Endothelial cell of umbilical vein (primary cell): ENCODE results near the gene ZNF74. TPM values are rescaled to one million over a fixed set of nuclear protein-coding genes. Genes with fewer than 3 reads are reported as not detected.

Source experiments
- BruUV-seq: library from RNA; stranded (reverse); fragments of 400-500 nt; replicated peaks from 2 replicates; lab custom pipeline; 2021; lab: Mats Ljungman, UMichigan
- CTCF ChIA-PET: fragments of 300-600, 350-600 bp; sonication (Branson Sonifier 250); formaldehyde crosslinking; loops from one replicate; lab custom pipeline; 2021; ENCODE audit warnings: antibody characterized with exemption, inconsistent platforms; lab: Charles Lee
- POLR2A ChIA-PET: fragments of 300-600, 350-600 bp; sonication (Branson Sonifier 250); formaldehyde crosslinking; loops from one replicate; lab custom pipeline; 2021; ENCODE audit warnings: antibody characterized with exemption, inconsistent platforms; lab: Charles Lee
- DNase-seq: peaks from one replicate; pipeline ENCODE4 v3.0.0-alpha.2; 2011; ENCODE audit warnings: low read depth, low spot score
- FAIRE-seq: peaks from 2 replicates; lab custom pipeline; 2011; peaks lifted over from hg19 to GRCh38; lab: Jason Lieb, UNC
- H2AFZ ChIP-seq: 2 replicates; pipeline ENCODE4 v1.6.0; 2012; ENCODE audit warnings: low read depth, low read length, control low read depth, inconsistent platforms
- H3K27ac ChIP-seq: 2 replicates; pipeline ENCODE4 v1.5.1; 2011; ENCODE audit warnings: low read depth, mild to moderate bottlenecking, control low read depth, low read length, moderate library complexity; ENCODE audit not compliant: insufficient read depth
- H3K27me3 ChIP-seq, 2 experiments: 2 replicates each; pipeline versions ENCODE4 v1.6.0 to v1.6.1; 2011; ENCODE audit warnings: low read length in 2 of 2, mixed read lengths in 1 of 2; ENCODE audit not compliant: control insufficient read depth in 2 of 2, insufficient read depth in 2 of 2
- H3K36me3 ChIP-seq, 2 experiments: 2 replicates in 1 of 2; 3 replicates in 1 of 2; pipeline ENCODE4 v1.5.1; 2011; ENCODE audit warnings: low read length in 2 of 2, mild to moderate bottlenecking in 1 of 2, moderate library complexity in 1 of 2; ENCODE audit not compliant: control insufficient read depth in 2 of 2, insufficient read depth in 2 of 2; ENCODE audit errors: extremely low read depth in 1 of 2
- H3K4me1 ChIP-seq: 3 replicates; pipeline ENCODE4 v1.5.1; 2011; ENCODE audit warnings: mild to moderate bottlenecking, low read length; ENCODE audit not compliant: control insufficient read depth, insufficient read depth; ENCODE audit errors: extremely low read depth
- H3K4me2 ChIP-seq: 2 replicates; pipeline ENCODE4 v1.6.1; 2011; ENCODE audit warnings: low read length, control low read depth, mixed read lengths; ENCODE audit not compliant: insufficient read depth
- H3K4me3 ChIP-seq, 3 experiments: fragments of 200-600 bp in 1 of 3; sonication (generic), shearing (Covaris generic) in 1 of 3; replicated peaks in 1 of 3; 2 replicates each; pipeline ENCODE4 v1.5.1; 2011 to 2016; ENCODE audit warnings: control low read depth in 3 of 3, low read length in 3 of 3, mild to moderate bottlenecking in 2 of 3, inconsistent platforms in 1 of 3, low read depth in 1 of 3, moderate library complexity in 1 of 3; ENCODE audit not compliant: insufficient read depth in 1 of 3
- H3K79me2 ChIP-seq: 2 replicates; pipeline ENCODE4 v1.6.0; 2012; ENCODE audit warnings: low read length, inconsistent platforms; ENCODE audit not compliant: control insufficient read depth, insufficient read depth
- H3K9ac ChIP-seq: replicated peaks from 2 replicates; pipeline ENCODE3; 2011; ENCODE audit warnings: low read length, control low read depth; ENCODE audit not compliant: insufficient read depth; ENCODE audit errors: extremely low read depth
- H3K9me1 ChIP-seq: replicated peaks from 3 replicates; pipeline ENCODE4 v1.6.0; 2011; ENCODE audit warnings: mild to moderate bottlenecking, low read length; ENCODE audit not compliant: control insufficient read depth, insufficient read depth; ENCODE audit errors: extremely low read depth
- H3K9me3 ChIP-seq: replicated peaks from 2 replicates; pipeline ENCODE4 v1.5.1; 2012; ENCODE audit warnings: low read length, inconsistent platforms; ENCODE audit not compliant: control insufficient read depth, insufficient read depth
- H4K20me1 ChIP-seq: replicated peaks from 2 replicates; pipeline ENCODE3; 2011; ENCODE audit warnings: mild to moderate bottlenecking, low read length; ENCODE audit not compliant: control insufficient read depth, insufficient read depth; ENCODE audit errors: extremely low read depth
- JUN ChIP-seq: IDR thresholded peaks from 2 replicates; pipeline ENCODE4 v1.6.1; 2011; ENCODE audit warnings: borderline replicate concordance, low read depth; ENCODE audit not compliant: insufficient read length, insufficient read depth
- POLR2A ChIP-seq: IDR thresholded peaks from 2 replicates; pipeline ENCODE4 v1.6.1; 2012; ENCODE audit warnings: low read depth, mild to moderate bottlenecking, control low read depth, low read length
- POLR2AphosphoS5 ChIP-seq: IDR thresholded peaks from 2 replicates; pipeline ENCODE4 v1.6.1; 2012; ENCODE audit warnings: low read depth, mild to moderate bottlenecking, control low read depth, low read length, moderate library complexity; ENCODE audit not compliant: insufficient read depth
- dilution Hi-C: fragments of 300-500 bp; cut with MboI; formaldehyde crosslinking; loops from one replicate; pipeline ENCODE4 v1.15.0; 2019; ENCODE audit warnings: low sequenced_read_pairs; ENCODE audit not compliant: extremely low pct_ligation_motif_present
- intact Hi-C: fragments of 100-400 bp; cut with micrococcal nuclease; formaldehyde crosslinking; loops from one replicate; pipeline ENCODE4 v1.10.0; 2022
- polyA plus RNA-seq, 4 experiments: library from polyadenylated mRNA; depleted of rRNA in 3 of 4; stranded (reverse) in 3 of 4; unstranded in 1 of 4; fragments of >200 nt; gene quantifications; 2 replicates each; pipeline versions ENCODE4 v1.2.1 to v1.2.3, GENCODE V29; 2011 to 2012; ENCODE audit warnings: missing spikeins in 1 of 4
- total RNA-seq: library from RNA; stranded (reverse); gene quantifications from 2 replicates; pipeline ENCODE4 v1.2.3, GENCODE V29; 2021
- TF ChIP-seq, protein P1 (sequence below), 2 donors: IDR thresholded peaks; 1 replicate in 1 of 2; 2 replicates in 1 of 2; pipeline ENCODE4 v1.5.1; 2011; ENCODE audit warnings: low read length in 2 of 2, mild to moderate bottlenecking in 2 of 2, moderate library complexity in 2 of 2, control low read depth in 1 of 2, inconsistent platforms in 1 of 2, low read depth in 1 of 2; ENCODE audit not compliant: insufficient read depth in 1 of 2; ENCODE audit errors: extremely low read depth in 1 of 2

ZNF74 gene
- total and polyA plus RNA-seq, 2 donors (not counting 3 experiments of a cell fraction or from before 2014, with no cell fraction given), result 8.6 to 13.4 TPM

GRCh38 chr22:20438427-20438677 lies 44.4 kb downstream of the ZNF74 start:
- CTCF ChIA-PET, result interaction anchor here (1.6 to 2.9 kb wide), 3 partner anchors 10 to 20 kb away, joined by 6 to 18 read pairs (median 9); no protein-coding TSS in a partner anchor
- peaks cover 11% of the 10 kb centered on the region for H3K4me1 ChIP-seq
- BruUV-seq, result no TSS peak
- peak overlapping the region in 2 of 3 experiments; percentile 3 to 75 for H3K4me3 ChIP-seq
- H3K79me2 ChIP-seq, result peaks cover 14% of the 10 kb centered on the region
- peak overlapping the region; percentile 78 for H2AFZ ChIP-seq
- H4K20me1 ChIP-seq, result no peaks in the 10 kb centered on the region
- no peak overlapping the region for H3K4me2 ChIP-seq
- no peaks in the 10 kb centered on the region for H3K27me3 ChIP-seq
- H3K9me3 ChIP-seq, result no peaks in the 10 kb centered on the region
- intact Hi-C loops, result loop anchor here (5.0 kb wide), 1 partner anchor 59 kb away; the partner anchor contains the start of gene KLHL22
- H3K36me3 ChIP-seq, result peaks cover 0 to 2% of the 10 kb centered on the region in 2 experiments
- no peak for TF ChIP-seq POLR2A
- TF ChIP-seq JUN, result no peak
- TF ChIP-seq POLR2AphosphoS5, result no peak
- no peaks in the 10 kb centered on the region for H3K9me1 ChIP-seq
- dilution Hi-C loops, result no loop called here
- no peak overlapping the region for H3K9ac ChIP-seq
- no peak overlapping the region for H3K27ac ChIP-seq
- no peak for DNase-seq
- FAIRE-seq, result no peak
- POLR2A ChIA-PET, result no interaction called here

DNA sequence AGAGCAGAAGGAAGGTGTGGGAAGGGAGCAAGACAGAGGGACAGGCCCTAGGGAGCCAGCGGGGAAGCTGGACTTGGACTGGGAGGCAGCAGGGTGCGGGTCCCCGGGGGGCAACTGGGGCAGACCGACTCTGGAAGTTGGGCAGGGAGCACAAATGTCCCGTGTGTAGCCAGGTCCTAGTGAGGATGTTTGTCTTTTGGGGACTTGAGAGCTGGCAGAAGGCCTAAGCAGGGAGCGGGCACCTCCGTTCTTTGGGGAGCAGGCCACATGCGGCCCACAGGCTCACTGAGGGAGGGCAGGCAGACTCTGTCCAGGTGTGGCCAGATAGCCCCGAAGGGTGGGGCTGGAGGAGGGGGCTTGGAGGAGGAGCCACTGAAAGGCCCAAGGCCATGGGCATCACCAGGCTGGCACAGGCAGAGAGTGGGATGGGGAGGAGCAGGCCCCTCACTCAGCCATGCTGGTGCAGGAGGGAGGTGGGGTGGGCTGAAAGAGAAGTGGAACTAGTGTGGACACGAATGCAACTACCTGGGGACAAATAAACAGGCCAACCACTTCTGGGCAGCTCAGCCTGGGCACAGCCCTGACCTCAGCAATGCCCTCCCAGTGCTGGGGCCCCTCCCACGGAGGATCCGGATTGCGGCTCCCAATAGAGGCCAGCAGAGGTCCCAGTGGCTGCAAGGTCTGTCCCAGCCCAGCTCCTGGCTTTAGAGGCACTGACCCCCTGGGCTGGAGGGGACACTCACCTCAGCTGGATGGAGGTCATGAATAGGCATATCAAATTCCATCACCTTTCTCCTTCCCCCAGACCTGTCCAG lies 44.9 kb downstream of the ZNF74 start:
- TF ChIP-seq POLR2A (no peak), JUN (no peak)
- TF ChIP-seq, protein P1, sequence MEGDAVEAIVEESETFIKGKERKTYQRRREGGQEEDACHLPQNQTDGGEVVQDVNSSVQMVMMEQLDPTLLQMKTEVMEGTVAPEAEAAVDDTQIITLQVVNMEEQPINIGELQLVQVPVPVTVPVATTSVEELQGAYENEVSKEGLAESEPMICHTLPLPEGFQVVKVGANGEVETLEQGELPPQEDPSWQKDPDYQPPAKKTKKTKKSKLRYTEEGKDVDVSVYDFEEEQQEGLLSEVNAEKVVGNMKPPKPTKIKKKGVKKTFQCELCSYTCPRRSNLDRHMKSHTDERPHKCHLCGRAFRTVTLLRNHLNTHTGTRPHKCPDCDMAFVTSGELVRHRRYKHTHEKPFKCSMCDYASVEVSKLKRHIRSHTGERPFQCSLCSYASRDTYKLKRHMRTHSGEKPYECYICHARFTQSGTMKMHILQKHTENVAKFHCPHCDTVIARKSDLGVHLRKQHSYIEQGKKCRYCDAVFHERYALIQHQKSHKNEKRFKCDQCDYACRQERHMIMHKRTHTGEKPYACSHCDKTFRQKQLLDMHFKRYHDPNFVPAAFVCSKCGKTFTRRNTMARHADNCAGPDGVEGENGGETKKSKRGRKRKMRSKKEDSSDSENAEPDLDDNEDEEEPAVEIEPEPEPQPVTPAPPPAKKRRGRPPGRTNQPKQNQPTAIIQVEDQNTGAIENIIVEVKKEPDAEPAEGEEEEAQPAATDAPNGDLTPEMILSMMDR (IDR thresholded peaks at IDR 0.05; ENCODE audit: extremely low read depth in 1 of 2, insufficient read depth in 1 of 2, low read depth in 1 of 2, low read length in 2 of 2), result peak in 1 of 2 donors; percentile 31
- Histone ChIP-seq H3K4me3 (no peak overlapping the region), H2AFZ (no peak overlapping the region), H3K4me2 (no peak overlapping the region), H3K9me1 (no peaks in the 10 kb centered on the region), H3K36me3 (peaks cover 0 to 2% of the 10 kb centered on the region in 2 experiments), H3K79me2 (peaks cover 14% of the 10 kb centered on the region), H3K9ac (no peak overlapping the region), H3K4me1 (peaks cover 11% of the 10 kb centered on the region), H3K27me3 (no peaks in the 10 kb centered on the region), H4K20me1 (no peaks in the 10 kb centered on the region), H3K27ac (no peak overlapping the region), H3K9me3 (no peaks in the 10 kb centered on the region)
- FAIRE-seq, result peak; percentile 35
- intact Hi-C loops, result loop anchor here (5.0 kb wide), 1 partner anchor 58 kb away; the partner anchor contains the start of gene KLHL22
- no TSS peak for BruUV-seq
- no peak for DNase-seq
- ChIA-PET CTCF (interaction anchor here (1.6 to 2.9 kb wide), 3 partner anchors 10 to 21 kb away, joined by 6 to 18 read pairs (median 9); no protein-coding TSS in a partner anchor), POLR2A (no interaction called here)
- dilution Hi-C loops, result no loop called here
